Ovary (tissue), 9 donors: ENCODE measurements around the gene TSR2. TPM values are rescaled to one million over a fixed set of nuclear protein-coding genes. Genes with fewer than 3 reads are reported as not detected.

Experiments
- DNase-seq, 5 donors: peaks; one replicate each; pipeline ENCODE4 v3.0.0-alpha.2; 2019 to 2020
- H3K27ac ChIP-seq, 2 donors: fragments of 200-600 bp; one replicate each; pipeline versions ENCODE4 v1.5.1 to v1.8.0; 2019 to 2022
- H3K27me3 ChIP-seq: fragments of 200-600 bp; one replicate; pipeline ENCODE4 v1.8.0; 2022
- H3K36me3 ChIP-seq: fragments of 200-600 bp; sonication (generic); one replicate; pipeline ENCODE4 v1.5.1; 2019
- H3K4me1 ChIP-seq: one replicate; pipeline ENCODE4 v1.8.1; 2013; ENCODE audit warnings: mild to moderate bottlenecking, moderate library complexity; ENCODE audit not compliant: insufficient read depth
- H3K4me3 ChIP-seq: fragments of 200-600 bp; sonication (generic); one replicate; pipeline ENCODE4 v1.5.1; 2017
- H3K9me3 ChIP-seq, 2 donors: fragments of 200-600 bp in 1 of 2; sonication (generic) in 1 of 2; one replicate each; pipeline versions ENCODE4 v1.5.1 to v1.8.1; 2013 to 2019; ENCODE audit warnings: mild to moderate bottlenecking in 1 of 2, moderate library complexity in 1 of 2
- CTCF ChIP-seq, 3 donors: fragments of 450-650 bp in 2 of 3; fragments of 200-600 bp in 1 of 3; IDR thresholded peaks; one replicate each; pipeline versions ENCODE4 v1.5.1 to v1.8.0; 2016 to 2022; ENCODE audit warnings: antibody characterized with exemption in 3 of 3, mild to moderate bottlenecking in 1 of 3
- EP300 ChIP-seq: sonication (generic); formaldehyde crosslinking; IDR thresholded peaks from one replicate; pipeline ENCODE4 v1.6.1; 2017; ENCODE audit warnings: antibody characterized with exemption
- POLR2A ChIP-seq: fragments of 450-650 bp; IDR thresholded peaks from one replicate; pipeline ENCODE4 v1.6.1; 2017; ENCODE audit warnings: antibody characterized with exemption, mild to moderate bottlenecking, moderate library complexity
- WGBS, 3 donors: extraction: QIAGEN DNeasy Blood & Tissue Kit in 1 of 3; methylation state at CpG; one replicate each; pipeline versions ENCODE4 v1.1.5 to v1.1.7; 2013 to 2017; 5-methylcytosine and 5-hydroxymethylcytosine counted together
- intact Hi-C, 4 donors: fragments of 100-400 bp; cut with DNase I; formaldehyde crosslinking; loops; one replicate each; pipeline versions ENCODE4 v1.11.0 to v1.15.1; 2022 to 2023
- polyA plus RNA-seq, 2 donors: library from polyadenylated mRNA; stranded (reverse); fragments of 200-250 nt in 1 of 2; fragments of 350-450 nt in 1 of 2; fragmentation: Illumina TruSeq in 1 of 2; extraction: RNeasy Lipid Tissue Mini Kit (QIAGEN cat#74804) in 1 of 2; gene quantifications; one replicate each; pipeline ENCODE4 v1.2.3, GENCODE V29; 2013 to 2014
- total RNA-seq, 7 donors: library from RNA; depleted of rRNA in 2 of 7; stranded (reverse); fragments of >200 nt in 2 of 7; fragmentation: NEBNext Ultra II Directional in 3 of 7; extraction: Animal tissue kit (Norgen Biotek cat#: 25700) in 3 of 7; gene quantifications; one replicate each; pipeline versions ENCODE4 v1.1.0 to v1.2.4, GENCODE V29; 2016 to 2023
- donor health status: DM: no; HTN: no; CAD: no; lungs with moderate emphysema.
- donor health status: DM: no; HTN: no; CAD: no.
- donor health status: Bipolar disorder and iron deficiency.
- donor health status: DM: yes; HTN: yes; CAD: no.
- donor health status: DM: no; HTN: no; CAD: no.
- donor health status: DM: yes; HTN: yes; CAD: no.

Gene TSR2
- total and polyA plus RNA-seq, 9 donors, result 15.7 to 70.8 (median 39.5) TPM

GRCh38 chrX:54423161-54423888, 16.9 kb upstream of the TSR2 start:
- no peak for DNase-seq
- TF ChIP-seq EP300 (no peak), CTCF (IDR thresholded peaks at IDR 0.05) (no peak), POLR2A (no peak)
- Histone ChIP-seq H3K27ac (no peak overlapping the region), H3K4me3 (no peak overlapping the region), H3K36me3 (no peaks in the 10 kb centered on the region), H3K27me3 (no peaks in the 10 kb centered on the region), H3K9me3 (no peaks in the 10 kb centered on the region), H3K4me1 (no peaks in the 10 kb centered on the region)
- 41 to 48% (median 45%) methylated on average over 14 of the region's 14 CpGs for WGBS, 3 donors
- intact Hi-C loops, result no loop called here

GRCh38 chrX:54427837-54428424, 12.3 kb upstream of the TSR2 start:
- TF ChIP-seq POLR2A, result no peak
- no peak for TF ChIP-seq CTCF (IDR thresholded peaks at IDR 0.05)
- DNase-seq, result no peak
- Histone ChIP-seq H3K4me3 (no peak overlapping the region), H3K27me3 (no peaks in the 10 kb centered on the region), H3K36me3 (no peaks in the 10 kb centered on the region), H3K27ac (no peak overlapping the region), H3K4me1 (no peaks in the 10 kb centered on the region), H3K9me3 (no peaks in the 10 kb centered on the region)
- 28 to 49% (median 34%) methylated on average over 2 of the region's 2 CpGs for WGBS, 3 donors
- intact Hi-C loops, result no loop called here

GRCh38 chrX:54430519-54430918, 9.7 kb upstream of the TSR2 start:
- Histone ChIP-seq H3K4me1 (no peaks in the 10 kb centered on the region), H3K9me3 (no peaks in the 10 kb centered on the region), H3K27ac (no peak overlapping the region), H3K4me3 (no peak overlapping the region), H3K27me3 (no peaks in the 10 kb centered on the region), H3K36me3 (no peaks in the 10 kb centered on the region)
- no peak for TF ChIP-seq CTCF (IDR thresholded peaks at IDR 0.05)
- TF ChIP-seq EP300, result no peak
- TF ChIP-seq POLR2A, result no peak
- intact Hi-C loops, result no loop called here
- no peak for DNase-seq

- Histone ChIP-seq H3K4me1 (no peaks in the 10 kb centered on the region), H3K9me3 (no peaks in the 10 kb centered on the region), H3K27ac (no peak overlapping the region), H3K27me3 (no peaks in the 10 kb centered on the region), H3K36me3 (no peaks in the 10 kb centered on the region), H3K4me3 (no peak overlapping the region)
- WGBS, 3 donors, result 48 to 55% (median 52%) methylated on average over 2 of the region's 2 CpGs
- intact Hi-C loops, result no loop called here
- TF ChIP-seq EP300, result no peak
- no peak for TF ChIP-seq CTCF (IDR thresholded peaks at IDR 0.05)
- TF ChIP-seq POLR2A, result no peak
- DNase-seq, result no peak
Observed at GRCh38 chrX:54435121-54435520, 5.1 kb upstream of the TSR2 start.
